ENCODE measurements around the gene SGPP2. TPM values are rescaled to one million over a fixed set of nuclear protein-coding genes. Genes with fewer than 3 reads are reported as not detected.
"Not testable (repeated sequence)": the region's sequence is repeated elsewhere in the genome, so short reads cannot be mapped to it uniquely, and the experiment has no call there.

The SGPP2 gene
- total RNA-seq, 1 donor from 2014 or later = 0.21 TPM

- TF ChIP-seq, protein P1, sequence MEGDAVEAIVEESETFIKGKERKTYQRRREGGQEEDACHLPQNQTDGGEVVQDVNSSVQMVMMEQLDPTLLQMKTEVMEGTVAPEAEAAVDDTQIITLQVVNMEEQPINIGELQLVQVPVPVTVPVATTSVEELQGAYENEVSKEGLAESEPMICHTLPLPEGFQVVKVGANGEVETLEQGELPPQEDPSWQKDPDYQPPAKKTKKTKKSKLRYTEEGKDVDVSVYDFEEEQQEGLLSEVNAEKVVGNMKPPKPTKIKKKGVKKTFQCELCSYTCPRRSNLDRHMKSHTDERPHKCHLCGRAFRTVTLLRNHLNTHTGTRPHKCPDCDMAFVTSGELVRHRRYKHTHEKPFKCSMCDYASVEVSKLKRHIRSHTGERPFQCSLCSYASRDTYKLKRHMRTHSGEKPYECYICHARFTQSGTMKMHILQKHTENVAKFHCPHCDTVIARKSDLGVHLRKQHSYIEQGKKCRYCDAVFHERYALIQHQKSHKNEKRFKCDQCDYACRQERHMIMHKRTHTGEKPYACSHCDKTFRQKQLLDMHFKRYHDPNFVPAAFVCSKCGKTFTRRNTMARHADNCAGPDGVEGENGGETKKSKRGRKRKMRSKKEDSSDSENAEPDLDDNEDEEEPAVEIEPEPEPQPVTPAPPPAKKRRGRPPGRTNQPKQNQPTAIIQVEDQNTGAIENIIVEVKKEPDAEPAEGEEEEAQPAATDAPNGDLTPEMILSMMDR (IDR thresholded peaks at IDR 0.05) = no peak
- H3K4me3 ChIP-seq = no peak overlapping the region
- H3K9me3 ChIP-seq = no peaks in the 10 kb centered on the region
- no peaks in the 10 kb centered on the region for H3K27me3 ChIP-seq
- no peak for DNase-seq (ENCODE audit: low spot score in 2 of 2)
- H3K4me1 ChIP-seq = peaks cover 0 to 4% of the 10 kb centered on the region in 2 donors
- no peak overlapping the region for H3K27ac ChIP-seq
- peaks cover 3 to 21% of the 10 kb centered on the region in 2 donors for H3K36me3 ChIP-seq
- intact Hi-C loops (cut with DNase I) = no loop called here
Measured at GRCh38 chr2:222575618-222576017, 151.3 kb downstream of the SGPP2 start.

DNA sequence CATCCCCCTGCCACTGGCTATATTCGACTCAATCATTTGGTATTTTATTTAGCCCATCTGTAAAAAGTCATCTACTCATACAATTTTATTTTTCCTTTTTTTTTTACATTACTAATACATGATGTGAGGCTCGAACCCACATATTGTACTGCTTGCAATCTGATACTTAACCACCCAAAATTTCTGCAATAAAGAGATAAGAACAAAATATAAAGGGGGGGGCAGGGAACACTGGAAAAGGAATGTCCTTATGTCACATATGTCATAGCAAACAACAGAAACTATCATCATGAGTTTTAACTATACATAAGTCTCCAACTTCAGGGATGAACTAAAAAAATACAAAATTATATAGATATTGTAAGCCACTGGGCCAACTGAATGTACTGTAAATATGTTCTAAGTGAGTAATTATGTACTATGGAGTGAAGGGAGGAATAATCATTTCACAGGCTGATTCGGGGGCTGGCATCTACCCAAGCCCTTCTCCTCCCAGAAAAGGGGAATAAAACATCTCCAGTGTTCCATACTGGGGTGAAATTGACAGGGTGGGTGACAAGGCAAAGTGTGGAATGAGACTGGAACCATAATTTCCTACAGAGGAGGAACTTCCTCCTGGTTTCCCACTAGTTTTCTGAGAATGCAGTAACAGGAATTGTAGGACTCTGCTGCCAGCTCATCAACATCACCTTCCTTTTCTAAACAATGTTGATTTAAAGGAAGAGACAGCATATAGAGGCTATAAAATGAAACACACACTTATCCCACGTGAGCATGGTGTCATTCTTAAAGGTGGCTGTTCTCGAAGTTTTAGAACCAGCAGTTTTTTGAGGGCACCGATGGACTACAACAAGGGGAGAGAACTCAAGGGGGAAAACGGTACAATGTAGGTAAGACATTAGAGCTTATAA, 152.1 kb downstream of the SGPP2 start:
- Histone ChIP-seq H3K4me1 (peaks cover 0 to 4% of the 10 kb centered on the region in 2 donors), H3K4me3 (no peak overlapping the region), H3K27me3 (no peaks in the 10 kb centered on the region), H3K9me3 (no peaks in the 10 kb centered on the region), H3K36me3 (peaks cover 3 to 13% of the 10 kb centered on the region in 2 donors), H3K27ac (no peak overlapping the region)
- DNase-seq (ENCODE audit: low spot score in 2 of 2) = no peak
- TF ChIP-seq, protein P1 (IDR thresholded peaks at IDR 0.05) = no peak
- intact Hi-C loops (cut with DNase I) = no loop called here

DNA sequence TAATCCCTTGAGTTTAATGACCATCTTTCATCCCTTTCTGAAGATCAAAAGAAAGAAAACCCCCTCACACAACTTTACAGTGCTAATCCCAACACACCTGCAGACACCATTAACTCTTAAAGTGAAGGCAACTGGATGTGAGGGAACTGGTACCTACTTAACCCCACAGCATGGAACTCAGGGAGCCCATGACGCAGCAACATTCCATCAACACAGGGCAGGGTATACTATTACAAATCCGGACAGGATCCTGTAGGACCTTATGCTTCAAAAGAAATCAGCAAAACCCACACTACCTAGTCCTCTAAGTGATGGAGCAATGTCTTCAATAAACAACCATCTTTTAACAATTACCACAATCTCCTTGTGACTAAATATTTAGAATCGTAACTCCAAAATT, 153.0 kb downstream of the SGPP2 start:
- TF ChIP-seq, protein P1 (IDR thresholded peaks at IDR 0.05) = no peak
- DNase-seq (ENCODE audit: low spot score in 2 of 2) = no peak
- Histone ChIP-seq H3K36me3 (peaks cover 3 to 6% of the 10 kb centered on the region in 2 donors), H3K27ac (no peak overlapping the region), H3K4me3 (no peak overlapping the region), H3K9me3 (no peaks in the 10 kb centered on the region), H3K4me1 (peaks cover 0 to 4% of the 10 kb centered on the region in 2 donors), H3K27me3 (no peaks in the 10 kb centered on the region)
- intact Hi-C loops (cut with DNase I) = no loop called here

DNA sequence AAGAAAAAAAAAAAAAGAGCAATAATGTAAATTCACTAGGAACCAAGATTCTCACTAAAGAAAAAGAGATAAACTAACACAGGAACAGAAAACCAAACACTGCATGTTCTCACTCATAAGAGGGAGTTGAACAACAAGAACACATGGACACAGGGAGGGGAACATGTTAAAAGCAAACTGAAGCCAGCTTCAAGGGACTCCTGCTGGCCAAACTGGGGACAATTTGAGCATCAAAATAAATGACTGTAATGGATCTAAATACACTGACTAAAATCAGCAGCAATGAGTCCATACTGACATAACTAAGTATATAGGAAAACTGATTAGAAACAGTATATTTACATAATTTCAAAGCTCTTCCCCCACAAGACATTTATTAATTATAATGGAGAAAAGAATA, 158.6 kb downstream of the SGPP2 start:
- TF ChIP-seq, protein P1 (IDR thresholded peaks at IDR 0.05) = no peak
- no peak overlapping the region for H3K4me3 ChIP-seq
- H3K9me3 ChIP-seq = no peaks in the 10 kb centered on the region
- no peak overlapping the region for H3K27ac ChIP-seq
- intact Hi-C loops (cut with DNase I) = no loop called here
- H3K36me3 ChIP-seq = peaks cover 3 to 20% of the 10 kb centered on the region in 2 donors
- no peaks in the 10 kb centered on the region for H3K4me1 ChIP-seq
- H3K27me3 ChIP-seq = no peaks in the 10 kb centered on the region
- no peak for DNase-seq (ENCODE audit: low spot score in 2 of 2)

- H3K27me3 ChIP-seq; H3K27ac ChIP-seq; intact Hi-C loops (cut with DNase I); H3K4me3 ChIP-seq; H3K9me3 ChIP-seq; H3K4me1 ChIP-seq; DNase-seq (ENCODE audit: low spot score in 2 of 2): not testable (repeated sequence)
- H3K36me3 ChIP-seq = peaks cover 0 to 20% of the 10 kb centered on the region in 2 donors
Measured at GRCh38 chr2:222584589-222584988, 160.2 kb downstream of the SGPP2 start.

DNA sequence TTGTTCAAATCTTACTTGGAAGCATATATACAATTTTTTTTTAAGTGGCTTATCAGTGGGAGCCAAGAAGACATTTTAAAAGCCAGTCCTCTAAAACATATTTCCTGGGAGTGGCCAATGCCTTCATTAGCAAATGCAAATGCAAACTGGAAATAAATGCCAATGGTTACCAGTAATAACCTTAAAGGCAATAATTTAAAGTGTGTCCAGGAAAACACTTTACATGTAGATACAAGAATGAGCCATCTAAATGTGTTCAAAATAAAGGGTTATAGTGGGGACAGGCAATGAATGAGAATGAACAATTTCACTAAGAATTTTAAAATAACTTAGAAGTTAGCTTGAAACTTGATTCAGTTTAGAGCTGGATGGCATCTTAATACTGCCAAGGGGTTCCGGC, 167.3 kb downstream of the SGPP2 start:
- no peak for DNase-seq (ENCODE audit: low spot score in 2 of 2)

More for the DNA sequence above, 167.3 kb downstream of the SGPP2 start:
- no peak overlapping the region for H3K27ac ChIP-seq
- no peak overlapping the region for H3K4me3 ChIP-seq
- no peaks in the 10 kb centered on the region for H3K4me1 ChIP-seq
- H3K36me3 ChIP-seq = peaks cover 3 to 21% of the 10 kb centered on the region in 2 donors
- intact Hi-C loops (cut with DNase I) = no loop called here
- no peaks in the 10 kb centered on the region for H3K27me3 ChIP-seq
- TF ChIP-seq, protein P1 (IDR thresholded peaks at IDR 0.05) = no peak
- H3K9me3 ChIP-seq = no peaks in the 10 kb centered on the region
